Endothelial cell of umbilical vein (primary cell): Measurements from ENCODE around the gene FAM241B.

Source experiments
- POLR2A ChIP-seq: IDR thresholded peaks from 2 replicates; pipeline ENCODE4 v1.6.1; 2012; ENCODE audit warnings: low read depth, mild to moderate bottlenecking, control low read depth, low read length
- TF ChIP-seq, protein P1 (sequence below), 2 donors: IDR thresholded peaks; 1 replicate in 1 of 2; 2 replicates in 1 of 2; pipeline ENCODE4 v1.5.1; 2011; ENCODE audit warnings: low read length in 2 of 2, mild to moderate bottlenecking in 2 of 2, moderate library complexity in 2 of 2, control low read depth in 1 of 2, inconsistent platforms in 1 of 2, low read depth in 1 of 2; ENCODE audit not compliant: insufficient read depth in 1 of 2; ENCODE audit errors: extremely low read depth in 1 of 2

DNA sequence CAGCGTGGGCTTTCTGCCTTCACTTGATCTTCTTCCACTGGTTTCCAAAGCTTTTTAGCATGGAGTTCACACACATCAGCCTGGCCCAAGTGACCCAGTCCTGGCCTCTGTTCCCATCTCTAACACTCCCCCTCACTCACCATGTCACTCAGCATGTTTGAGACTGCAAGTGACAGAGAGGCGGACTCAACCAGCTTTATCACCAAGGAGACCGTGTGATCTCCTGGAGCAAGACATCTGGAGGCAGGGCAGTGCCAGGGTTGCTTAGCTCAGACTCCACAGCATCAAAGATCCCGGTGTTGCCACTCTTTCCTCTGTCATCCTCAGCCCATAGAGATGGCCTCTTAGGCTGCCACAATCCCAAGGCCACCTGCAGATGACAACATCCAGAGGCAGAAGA lies 39.4 kb downstream of the FAM241B start:
- TF ChIP-seq, protein P1, sequence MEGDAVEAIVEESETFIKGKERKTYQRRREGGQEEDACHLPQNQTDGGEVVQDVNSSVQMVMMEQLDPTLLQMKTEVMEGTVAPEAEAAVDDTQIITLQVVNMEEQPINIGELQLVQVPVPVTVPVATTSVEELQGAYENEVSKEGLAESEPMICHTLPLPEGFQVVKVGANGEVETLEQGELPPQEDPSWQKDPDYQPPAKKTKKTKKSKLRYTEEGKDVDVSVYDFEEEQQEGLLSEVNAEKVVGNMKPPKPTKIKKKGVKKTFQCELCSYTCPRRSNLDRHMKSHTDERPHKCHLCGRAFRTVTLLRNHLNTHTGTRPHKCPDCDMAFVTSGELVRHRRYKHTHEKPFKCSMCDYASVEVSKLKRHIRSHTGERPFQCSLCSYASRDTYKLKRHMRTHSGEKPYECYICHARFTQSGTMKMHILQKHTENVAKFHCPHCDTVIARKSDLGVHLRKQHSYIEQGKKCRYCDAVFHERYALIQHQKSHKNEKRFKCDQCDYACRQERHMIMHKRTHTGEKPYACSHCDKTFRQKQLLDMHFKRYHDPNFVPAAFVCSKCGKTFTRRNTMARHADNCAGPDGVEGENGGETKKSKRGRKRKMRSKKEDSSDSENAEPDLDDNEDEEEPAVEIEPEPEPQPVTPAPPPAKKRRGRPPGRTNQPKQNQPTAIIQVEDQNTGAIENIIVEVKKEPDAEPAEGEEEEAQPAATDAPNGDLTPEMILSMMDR (IDR thresholded peaks at IDR 0.05; ENCODE audit: extremely low read depth in 1 of 2, insufficient read depth in 1 of 2, low read depth in 1 of 2, low read length in 2 of 2): no peak
- no peak for TF ChIP-seq POLR2A
